Colonic mucosa (tissue), 4 donors: ENCODE measurements around the gene ELMO1. TPM values are rescaled to one million over a fixed set of nuclear protein-coding genes. Genes with fewer than 3 reads are reported as not detected.

Experiments
- DNase-seq: peaks from one replicate; pipeline ENCODE4 v3.0.0-alpha.2; 2020
- H3K27ac ChIP-seq: fragments of 200-600 bp; one replicate; pipeline ENCODE4 v1.8.0; 2021
- H3K27me3 ChIP-seq: fragments of 200-600 bp; one replicate; pipeline ENCODE4 v1.8.0; 2021
- H3K36me3 ChIP-seq: fragments of 200-600 bp; one replicate; pipeline ENCODE4 v1.8.0; 2021
- H3K4me1 ChIP-seq: fragments of 200-600 bp; one replicate; pipeline ENCODE4 v1.8.0; 2021; ENCODE audit warnings: mild to moderate bottlenecking
- H3K4me3 ChIP-seq: fragments of 200-600 bp; one replicate; pipeline ENCODE4 v1.8.0; 2021
- H3K9ac ChIP-seq, 2 donors: one replicate each; pipeline ENCODE4 v1.7.0; 2013; ENCODE audit warnings: control low read depth in 2 of 2, low read depth in 2 of 2, low read length in 2 of 2
- H3K9me3 ChIP-seq: fragments of 200-600 bp; one replicate; pipeline ENCODE4 v1.8.0; 2021
- CTCF ChIP-seq: fragments of 200-600 bp; IDR thresholded peaks from one replicate; pipeline ENCODE4 v1.8.0; 2022; ENCODE audit warnings: antibody characterized with exemption, mild to moderate bottlenecking
- intact Hi-C: fragments of 100-400 bp; cut with DNase I; formaldehyde crosslinking; loops from one replicate; pipeline ENCODE4 v1.14.1; 2022
- total RNA-seq, 2 donors: library from RNA; stranded (reverse); fragmentation: NEBNext Ultra II Directional in 1 of 2; extraction: Animal tissue kit (Norgen Biotek cat#: 25700) in 1 of 2; gene quantifications; one replicate each; pipeline ENCODE4 v1.2.1, GENCODE V29; 2021
- donor health status: healthy.
- donor health status: DM: no; HTN: no; CAD: no.
- donor health status: DM: no; HTN: no; CAD: no.

ELMO1 gene
- total RNA-seq, 2 donors from 2014 or later, result 4.2 to 4.7 TPM

GRCh38 chr7:36910401-36910800, 538.3 kb downstream of the ELMO1 start:
- Histone ChIP-seq H3K27ac (no peak overlapping the region), H3K27me3 (no peaks in the 10 kb centered on the region), H3K4me1 (no peaks in the 10 kb centered on the region), H3K4me3 (no peak overlapping the region), H3K36me3 (no peaks in the 10 kb centered on the region), H3K9ac (no peak overlapping the region), H3K9me3 (no peaks in the 10 kb centered on the region)
- no peak for DNase-seq
- no peak for TF ChIP-seq CTCF
- intact Hi-C loops, result no loop called here

GRCh38 chr7:36906956-36907635, 541.6 kb downstream of the ELMO1 start:
- DNase-seq, result no peak
- Histone ChIP-seq H3K36me3 (no peaks in the 10 kb centered on the region), H3K9me3 (no peaks in the 10 kb centered on the region), H3K27ac (no peak overlapping the region), H3K4me1 (no peaks in the 10 kb centered on the region), H3K4me3 (no peak overlapping the region), H3K27me3 (no peaks in the 10 kb centered on the region), H3K9ac (no peak overlapping the region)
- no peak for TF ChIP-seq CTCF
- intact Hi-C loops, result no loop called here

GRCh38 chr7:36906448-36906847, 542.2 kb downstream of the ELMO1 start:
- no peak for DNase-seq
- H3K9me3 ChIP-seq, result no peaks in the 10 kb centered on the region
- no peaks in the 10 kb centered on the region for H3K4me1 ChIP-seq
- H3K36me3 ChIP-seq, result no peaks in the 10 kb centered on the region
- H3K9ac ChIP-seq, result no peak overlapping the region
- no peak for TF ChIP-seq CTCF
- no peak overlapping the region for H3K4me3 ChIP-seq
- intact Hi-C loops, result no loop called here
- no peak overlapping the region for H3K27ac ChIP-seq
- H3K27me3 ChIP-seq, result no peaks in the 10 kb centered on the region

- H3K36me3 ChIP-seq, result no peaks in the 10 kb centered on the region
- H3K27me3 ChIP-seq, result no peaks in the 10 kb centered on the region
- H3K9ac ChIP-seq, result no peak overlapping the region
- H3K4me1 ChIP-seq, result no peaks in the 10 kb centered on the region
- no peak for DNase-seq
- H3K9me3 ChIP-seq, result no peaks in the 10 kb centered on the region
- intact Hi-C loops, result no loop called here
- no peak for TF ChIP-seq CTCF
- H3K27ac ChIP-seq, result no peak overlapping the region
- no peak overlapping the region for H3K4me3 ChIP-seq
These were observed 542.8 kb downstream of the ELMO1 start for GRCh38 chr7:36905841-36906240.

- no peaks in the 10 kb centered on the region for H3K4me1 ChIP-seq
- H3K9me3 ChIP-seq, result no peaks in the 10 kb centered on the region
- no peak overlapping the region for H3K27ac ChIP-seq
- no peaks in the 10 kb centered on the region for H3K27me3 ChIP-seq
- no peak overlapping the region for H3K4me3 ChIP-seq
- TF ChIP-seq CTCF, result no peak
- intact Hi-C loops, result no loop called here
- no peak for DNase-seq
- no peak overlapping the region for H3K9ac ChIP-seq
- H3K36me3 ChIP-seq, result no peaks in the 10 kb centered on the region
These were observed 543.9 kb downstream of the ELMO1 start for GRCh38 chr7:36904802-36905201.
